Keratinocyte (primary cell): ENCODE data around the gene OLFM2.

Experiments
- CTCF ChIP-seq, 3 experiments: IDR thresholded peaks in 1 of 3; conservative IDR thresholded peaks in 1 of 3; optimal IDR thresholded peaks in 1 of 3; 2 replicates in 2 of 3; 3 replicates in 1 of 3; pipeline versions ENCODE3 to v1.5.1; 2011; ENCODE audit warnings: low read length in 3 of 3, mild to moderate bottlenecking in 3 of 3, moderate library complexity in 2 of 3, control low read depth in 1 of 3, inconsistent platforms in 1 of 3; ENCODE audit not compliant: insufficient read depth in 2 of 3; ENCODE audit errors: extremely low read depth in 1 of 3
- EZH2 ChIP-seq: IDR thresholded peaks from one replicate; pipeline ENCODE4 v1.6.1; 2012; ENCODE audit warnings: inconsistent platforms, mild to moderate bottlenecking, low read length, moderate library complexity

- TF ChIP-seq CTCF (optimal IDR thresholded peaks at IDR 0.05 in 1 of 3, IDR thresholded peaks at IDR 0.05 in 1 of 3, conservative IDR thresholded peaks at IDR 0.05 in 1 of 3; ENCODE audit: extremely low read depth in 1 of 3, insufficient read depth in 2 of 3, low read length in 3 of 3) (no peak), EZH2 (no peak)
These were observed 125.2 kb downstream of the OLFM2 start for GRCh38 chr19:9811139-9811538.
